ENCODE data around the gene SOWAHA.
"Not testable (repeated sequence)": the region's sequence is repeated elsewhere in the genome, so short reads cannot be mapped to it uniquely, and the experiment has no call there.

SOWAHA gene

DNA sequence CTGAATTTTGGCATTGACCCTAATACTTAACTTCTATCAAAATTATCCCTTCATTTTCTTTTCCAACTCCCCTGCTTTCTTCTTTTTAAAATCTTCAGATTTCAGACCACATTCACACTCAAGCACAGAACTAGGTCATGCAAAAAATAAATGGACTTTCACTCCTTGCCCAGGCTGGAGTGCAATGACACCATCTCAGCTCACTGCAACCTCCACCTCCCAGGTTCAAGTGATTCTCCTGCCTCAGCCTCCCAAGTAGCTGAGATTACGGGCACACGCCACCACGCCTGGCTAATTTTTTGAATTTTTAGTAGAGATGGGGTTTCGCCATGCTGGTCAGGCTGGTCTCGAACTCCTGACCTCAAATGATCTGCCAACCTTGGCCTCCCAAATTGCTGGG lies 41.9 kb downstream of the SOWAHA start:
- not testable (repeated sequence) for DNase-seq (ENCODE audit: low spot score)

DNA sequence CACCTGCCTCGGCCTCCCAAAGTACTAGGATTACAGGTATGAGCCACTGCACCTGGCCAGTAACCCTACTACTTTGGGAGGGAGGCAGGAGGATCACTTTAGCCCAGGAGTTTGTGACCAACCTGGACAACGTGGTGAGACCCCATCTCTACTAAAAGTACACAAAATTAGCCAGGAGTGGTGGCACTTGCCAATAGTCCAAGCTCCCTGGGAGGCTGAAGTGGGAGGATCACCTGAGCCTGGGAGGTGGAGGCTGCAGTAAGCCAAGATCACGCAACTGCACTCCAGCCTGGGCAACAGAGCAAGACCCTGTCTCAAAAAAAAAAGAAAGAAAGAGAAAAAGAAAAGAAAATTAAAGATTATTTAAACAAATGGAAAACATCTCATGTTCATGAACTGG lies 42.9 kb downstream of the SOWAHA start:
- DNase-seq (ENCODE audit: low spot score) = no peak

DNA sequence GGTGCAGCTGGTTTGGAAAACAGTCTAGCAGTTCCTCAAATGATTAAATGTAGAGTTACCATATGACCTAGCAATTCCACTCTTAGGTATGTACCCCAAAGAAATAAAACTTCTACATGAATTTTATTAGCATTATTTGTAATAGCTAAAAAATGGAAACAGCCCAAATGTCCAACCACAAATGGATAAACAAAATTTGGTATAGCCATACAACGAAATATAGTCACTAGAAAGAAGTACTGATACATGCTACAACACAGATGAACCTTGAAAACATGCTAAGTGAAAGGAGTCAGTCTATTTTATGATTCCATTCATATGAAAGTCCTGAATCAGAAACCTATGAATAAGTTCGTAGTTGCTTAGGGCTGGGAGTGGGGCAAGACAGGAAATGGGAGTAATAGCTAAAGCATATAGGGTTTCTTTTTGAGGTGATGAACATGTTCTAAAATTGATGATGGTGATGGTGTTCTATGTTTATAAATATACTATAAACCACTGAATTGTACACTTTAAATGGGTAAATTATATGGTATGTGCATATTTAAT lies 46.9 kb downstream of the SOWAHA start:
- DNase-seq (ENCODE audit: low spot score) = no peak

DNA sequence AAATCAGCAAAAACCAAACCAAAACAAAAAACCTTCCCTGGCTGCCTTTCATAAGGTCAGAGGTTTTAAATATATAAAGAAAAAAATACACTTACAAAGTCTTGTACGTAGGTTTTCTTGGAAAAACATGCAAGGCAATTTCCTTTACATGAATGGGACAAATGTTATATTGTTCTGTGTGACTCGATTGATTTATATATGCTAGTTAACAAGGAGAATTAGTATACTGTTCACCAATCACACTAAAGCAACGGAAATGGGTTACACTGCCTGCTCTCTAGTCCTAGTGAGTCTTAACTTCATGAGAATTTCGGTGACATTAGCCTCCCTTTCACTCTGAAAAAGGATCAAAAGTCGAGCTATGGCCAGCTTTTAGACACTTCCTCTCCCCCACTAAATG lies 47.6 kb downstream of the SOWAHA start:
- DNase-seq (ENCODE audit: low spot score) = no peak

DNA sequence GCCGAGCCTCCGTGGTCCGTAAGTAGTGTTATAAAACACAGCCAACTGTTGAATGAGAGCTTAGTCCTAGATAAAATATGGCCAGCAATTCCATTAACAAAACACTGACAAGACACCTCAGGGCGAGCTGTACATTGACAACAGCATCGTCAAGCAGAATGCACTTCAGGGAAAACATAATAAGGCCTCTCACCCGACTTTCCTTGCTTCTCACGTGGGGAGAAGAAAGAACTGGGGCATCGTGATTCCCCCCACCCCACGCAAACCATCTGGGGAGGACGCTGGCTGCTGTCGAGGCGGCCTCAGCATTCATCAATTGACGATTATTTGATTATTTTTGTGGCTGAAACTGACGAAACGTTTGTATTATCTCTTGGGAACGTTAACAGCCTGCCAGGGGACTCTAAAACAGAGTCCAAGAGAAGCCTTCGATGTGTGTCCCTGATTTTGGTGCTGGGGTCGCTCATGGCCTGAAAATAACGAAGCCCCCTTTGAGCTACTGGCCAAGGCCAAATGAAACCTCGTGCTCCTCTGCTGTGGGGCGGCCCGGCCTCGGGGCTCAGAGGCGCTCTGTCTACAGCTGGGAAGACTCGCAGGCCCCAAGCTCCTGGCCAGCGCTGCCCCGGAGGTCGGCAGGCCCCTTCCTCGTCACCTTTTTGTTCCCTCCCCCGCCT lies 52.7 kb downstream of the SOWAHA start:
- no peak for DNase-seq (ENCODE audit: low spot score)

Data from kidney capillary endothelial cell (primary cell).